PC-3 (cell line): Measurements from ENCODE around the gene DDX39B. TPM values are rescaled to one million over a fixed set of nuclear protein-coding genes. Genes with fewer than 3 reads are reported as not detected.
"Not testable (repeated sequence)": the region's sequence is repeated elsewhere in the genome, so short reads cannot be mapped to it uniquely, and the experiment has no call there.

ENCODE experiments used
- ATAC-seq: fragments of 200-7000 bp; cut with Tn5 transposase; 2 replicates; pipeline ENCODE4 v1.9.1; 2020; ENCODE audit warnings: mild to moderate bottlenecking, moderate library complexity
- BruUV-seq: library from RNA; stranded (reverse); fragments of 400-500 nt; replicated peaks from 2 replicates; lab custom pipeline; 2021; lab: Mats Ljungman, UMichigan
- CTCF ChIA-PET: fragments of 300-600 bp; sonication (Branson Sonifier 250); formaldehyde crosslinking; loops from one replicate; lab custom pipeline; 2022; ENCODE audit warnings: antibody characterized with exemption; lab: Charles Lee
- POLR2A ChIA-PET: fragments of 300-600 bp; sonication (Branson Sonifier 250); formaldehyde crosslinking; loops from one replicate; lab custom pipeline; 2022; ENCODE audit warnings: antibody characterized with exemption; ENCODE audit not compliant: unreplicated experiment; lab: Charles Lee
- DNase-seq: peaks from one replicate; pipeline ENCODE4 v3.0.0-alpha.2; 2015
- H2AFZ ChIP-seq: fragments of 300-600 bp; sonication (generic); 2 replicates; pipeline ENCODE4 v1.6.0; 2016; ENCODE audit warnings: antibody characterized with exemption, low read length
- H3F3A ChIP-seq: fragments of 300-600 bp; sonication (generic); one replicate; pipeline ENCODE4 v1.6.0; 2017; ENCODE audit warnings: antibody characterized with exemption, low read length, control low read depth, mild to moderate bottlenecking; ENCODE audit not compliant: unreplicated experiment
- H3K27ac ChIP-seq: fragments of 300-600 bp; sonication (generic); 2 replicates; pipeline ENCODE4 v1.5.1; 2016; ENCODE audit warnings: mild to moderate bottlenecking, low read length
- H3K27me3 ChIP-seq: fragments of 300-600 bp; sonication (generic); 2 replicates; pipeline ENCODE4 v1.6.1; 2016; ENCODE audit warnings: low read length, mixed read lengths
- H3K36me3 ChIP-seq: fragments of 300-600 bp; sonication (generic); 2 replicates; pipeline ENCODE4 v1.6.1; 2016; ENCODE audit warnings: low read depth, mixed run types, low read length, mixed read lengths
- H3K4me1 ChIP-seq: fragments of 300-600 bp; sonication (generic); 2 replicates; pipeline ENCODE4 v1.5.1; 2016; ENCODE audit warnings: low read length; ENCODE audit not compliant: insufficient read depth
- H3K4me2 ChIP-seq: fragments of 300-600 bp; sonication (generic); 2 replicates; pipeline ENCODE4 v1.6.0; 2016; ENCODE audit warnings: low read length
- H3K4me3 ChIP-seq: fragments of 300-600 bp; sonication (generic); 2 replicates; pipeline ENCODE4 v1.5.1; 2016; ENCODE audit warnings: mild to moderate bottlenecking, low read length, mixed read lengths
- H3K79me2 ChIP-seq: fragments of 300-600 bp; sonication (generic); 2 replicates; pipeline ENCODE4 v1.6.1; 2017; ENCODE audit warnings: low read length, mixed read lengths
- H3K9ac ChIP-seq: fragments of 300-600 bp; sonication (generic); 2 replicates; pipeline ENCODE4 v1.6.0; 2016; ENCODE audit warnings: mild to moderate bottlenecking, low read length
- H3K9me2 ChIP-seq: fragments of 300-600 bp; sonication (generic); replicated peaks from 2 replicates; pipeline ENCODE4 v1.6.1; 2016; ENCODE audit warnings: mixed run types, low read length, mixed read lengths
- H3K9me3 ChIP-seq: fragments of 300-600 bp; sonication (generic); 2 replicates; pipeline ENCODE4 v1.6.1; 2016; ENCODE audit warnings: low read length, mixed read lengths
- H4K20me1 ChIP-seq: fragments of 300-600 bp; sonication (generic); 2 replicates; pipeline ENCODE4 v1.6.1; 2016; ENCODE audit warnings: low read length, mixed read lengths
- CTCF ChIP-seq: fragments of 300-600 bp; sonication (generic); conservative IDR thresholded peaks from 2 replicates; pipeline ENCODE4 v1.5.1; 2017; ENCODE audit warnings: antibody characterized with exemption, low read depth, mild to moderate bottlenecking, low read length
- EZH2 ChIP-seq: fragments of 300-600 bp; sonication (generic); IDR thresholded peaks from one replicate; pipeline ENCODE4 v1.6.1; 2017; ENCODE audit warnings: antibody characterized with exemption, mild to moderate bottlenecking, low read length; ENCODE audit not compliant: unreplicated experiment
- EZH2phosphoT487 ChIP-seq: fragments of 300-600 bp; sonication (generic); IDR thresholded peaks from 2 replicates; pipeline ENCODE4 v1.6.1; 2018; ENCODE audit warnings: mild to moderate bottlenecking, antibody characterized with exemption, low read length, borderline replicate concordance
- intact Hi-C: fragments of 100-400 bp; cut with micrococcal nuclease; formaldehyde crosslinking; loops from 2 replicates; pipeline ENCODE4 v1.9.0; 2023
- total RNA-seq: library from RNA; depleted of rRNA; stranded (reverse); fragments of >200 nt; gene quantifications from 2 replicates; pipeline ENCODE4 v1.2.3, GENCODE V29; 2014

The DDX39B gene
- total RNA-seq, 1 experiment from 2014 or later: 465 TPM

- POLR2A ChIA-PET: interaction anchor here (1.2 kb wide), 1 partner anchor 47 kb away, joined by 4 read pairs; the partner anchor contains the start of gene DDX39B
- Histone ChIP-seq H3K27me3 (no peaks in the 10 kb centered on the region), H3K4me1 (peaks cover 34% of the 10 kb centered on the region), H3K9me3 (no peaks in the 10 kb centered on the region), H4K20me1 (peaks cover 2% of the 10 kb centered on the region; the same call in 1 of the 2 replicates), H3K9ac (peak overlapping the region; percentile 71), H3K9me2 (no peaks in the 10 kb centered on the region), H3K4me3 (peak overlapping the region; percentile 77), H3K4me2 (peak overlapping the region; percentile 84), H3K36me3 (no peaks in the 10 kb centered on the region), H3K27ac (no peak overlapping the region), H2AFZ (peak overlapping the region; percentile 90), H3F3A (no peaks in the 10 kb centered on the region), H3K79me2 (peaks cover 40% of the 10 kb centered on the region)
- intact Hi-C loops: loop anchor here (1.0 to 5.0 kb wide), 5 partner anchors 35 to 104 kb away; partner anchors contain the start of genes ATP6V1G2, DDX39B, MCCD1 and MICA
- peak; percentile 65 for ATAC-seq
- TSS peak; percentile 39 for BruUV-seq
- TF ChIP-seq EZH2: no peak
- no peak for TF ChIP-seq EZH2phosphoT487
- TF ChIP-seq CTCF: peak; percentile 86
- peak; percentile 88 for DNase-seq
- CTCF ChIA-PET: interaction anchor here (0.8 to 1.3 kb wide), 2 partner anchors 47 to 104 kb away, joined by 3 to 6 read pairs; partner anchors contain the start of gene DDX39B
These were observed 47.7 kb downstream of the DDX39B start for GRCh38 chr6:31493875-31494694.

- H3F3A ChIP-seq, H3K27ac ChIP-seq, H3K9me2 ChIP-seq, H3K36me3 ChIP-seq, ATAC-seq, BruUV-seq, DNase-seq, POLR2A ChIA-PET, H4K20me1 ChIP-seq, H3K9me3 ChIP-seq, H3K27me3 ChIP-seq: not testable (repeated sequence)
- CTCF ChIA-PET: interaction anchor here (0.8 kb wide), 1 partner anchor 105 kb away, joined by 3 read pairs; no protein-coding TSS in a partner anchor
- intact Hi-C loops: loop anchor here (1.0 to 5.0 kb wide), 2 partner anchors 91 to 105 kb away; partner anchors contain the start of gene MICA
- Histone ChIP-seq H3K4me3 (peak overlapping the region; percentile 77), H2AFZ (peak overlapping the region; percentile 90; the same call in 1 of the 2 replicates), H3K9ac (peak overlapping the region; percentile 71; the same call in 1 of the 2 replicates), H3K4me1 (peaks cover 32% of the 10 kb centered on the region), H3K79me2 (peaks cover 34% of the 10 kb centered on the region), H3K4me2 (peak overlapping the region; percentile 84)
These were observed 48.3 kb downstream of the DDX39B start for GRCh38 chr6:31493550-31493874.

- intact Hi-C loops: loop anchor here (5.0 kb wide), 1 partner anchor 88 kb away; the partner anchor contains the start of gene MICA
- no peaks in the 10 kb centered on the region for H3K9me3 ChIP-seq
- no peak overlapping the region for H2AFZ ChIP-seq
- peaks cover 14% of the 10 kb centered on the region; the same call in 1 of the 2 replicates for H3K4me1 ChIP-seq
- no peaks in the 10 kb centered on the region for H3K27me3 ChIP-seq
- ATAC-seq (no peak), DNase-seq (no peak)
- no peak overlapping the region for H3K4me3 ChIP-seq
- H3K9me2 ChIP-seq: no peaks in the 10 kb centered on the region
- ChIA-PET POLR2A (no interaction called here), CTCF (no interaction called here)
- no peaks in the 10 kb centered on the region for H4K20me1 ChIP-seq
- no peaks in the 10 kb centered on the region for H3F3A ChIP-seq
- no peak overlapping the region for H3K9ac ChIP-seq
- H3K36me3 ChIP-seq: no peaks in the 10 kb centered on the region
- no peak overlapping the region for H3K27ac ChIP-seq
- H3K79me2 ChIP-seq: peaks cover 14% of the 10 kb centered on the region
- TF ChIP-seq EZH2phosphoT487 (no peak), CTCF (no peak)
- BruUV-seq: no TSS peak
- no peak overlapping the region for H3K4me2 ChIP-seq
These were observed 51.5 kb downstream of the DDX39B start for GRCh38 chr6:31490115-31490873.
